ENCODE data around the gene BAZ1B. TPM values are rescaled to one million over a fixed set of nuclear protein-coding genes. Genes with fewer than 3 reads are reported as not detected.
"Not testable (repeated sequence)": the region's sequence is repeated elsewhere in the genome, so short reads cannot be mapped to it uniquely, and the experiment has no call there.

The BAZ1B gene
- total RNA-seq, 1 experiment from 2014 or later = 70.7 TPM

DNA sequence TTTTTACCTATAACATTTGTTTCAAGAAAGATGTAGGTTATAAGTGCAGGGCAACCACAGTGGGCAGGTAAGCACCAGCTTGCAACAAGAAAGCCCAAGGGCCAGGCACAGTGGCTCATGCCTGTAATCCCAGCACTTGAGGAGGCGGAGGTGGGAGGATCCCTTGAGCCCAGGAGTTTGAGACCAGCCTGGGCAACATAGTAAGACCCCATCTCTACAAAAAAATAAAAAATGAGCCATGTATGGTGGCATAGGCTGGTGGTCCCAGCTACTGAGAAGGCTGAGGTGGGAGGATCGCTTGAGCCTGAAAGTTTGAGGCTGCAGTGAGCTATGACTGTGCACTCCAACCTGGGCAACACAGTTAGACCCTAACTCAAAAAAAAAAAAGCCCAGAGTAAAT, 22.6 kb upstream of the BAZ1B start:
- no peak for DNase-seq (ENCODE audit: low read depth)

DNA sequence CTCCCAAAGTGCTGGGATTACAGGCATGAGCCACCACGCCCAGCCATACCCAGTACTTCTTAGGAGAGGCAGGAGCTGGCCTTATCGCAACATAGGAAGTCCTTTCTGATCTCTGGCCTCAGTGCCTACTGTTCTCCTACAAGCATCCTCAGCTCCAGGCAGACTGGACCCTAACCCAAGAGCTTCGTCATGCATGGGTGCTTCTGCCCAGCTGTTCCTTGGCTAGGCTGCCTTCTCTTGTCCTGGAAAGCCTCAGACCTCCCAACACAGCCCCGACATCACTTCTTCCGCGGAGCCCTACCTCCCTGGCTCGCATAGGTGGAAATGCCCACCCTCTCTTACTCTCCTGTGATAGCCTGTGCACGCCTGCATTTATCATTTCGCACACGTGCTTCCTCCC, 19.6 kb upstream of the BAZ1B start:
- DNase-seq (ENCODE audit: low read depth) = no peak

- no peak for DNase-seq (ENCODE audit: low read depth)
Observed at GRCh38 chr7:73539709-73540108, 17.6 kb upstream of the BAZ1B start.

- not testable (repeated sequence) for DNase-seq (ENCODE audit: low read depth)
Observed at GRCh38 chr7:73538510-73538909, 16.4 kb upstream of the BAZ1B start.

- no peak for DNase-seq (ENCODE audit: low read depth)
Observed at GRCh38 chr7:73537051-73537450, 15.0 kb upstream of the BAZ1B start.

- no peak for DNase-seq (ENCODE audit: low read depth)
Observed at GRCh38 chr7:73536479-73536878, 14.4 kb upstream of the BAZ1B start.

DNA sequence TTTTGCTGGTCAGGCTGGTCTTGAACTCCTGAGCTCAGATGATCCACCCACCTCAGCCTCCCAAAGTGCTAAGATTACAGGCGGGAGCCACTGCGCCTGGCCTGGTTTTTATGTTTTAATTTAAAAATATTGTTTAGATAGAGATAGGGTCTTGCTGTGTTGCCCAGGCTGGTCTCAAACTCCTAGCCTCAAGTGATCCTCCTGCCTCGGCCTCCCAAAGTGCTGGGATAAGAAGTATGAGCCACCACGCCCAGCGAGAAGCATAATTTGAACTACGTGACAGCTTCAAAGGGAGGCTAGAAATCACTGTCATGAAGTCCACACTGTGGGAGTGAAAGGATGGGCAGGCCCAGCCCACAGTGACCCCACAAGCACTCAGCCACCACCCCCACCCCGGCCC, 13.8 kb upstream of the BAZ1B start:
- DNase-seq (ENCODE audit: low read depth) = not testable (repeated sequence)

- no peak for DNase-seq (ENCODE audit: low read depth)
Observed at GRCh38 chr7:73533742-73534141, 11.6 kb upstream of the BAZ1B start.

DNA sequence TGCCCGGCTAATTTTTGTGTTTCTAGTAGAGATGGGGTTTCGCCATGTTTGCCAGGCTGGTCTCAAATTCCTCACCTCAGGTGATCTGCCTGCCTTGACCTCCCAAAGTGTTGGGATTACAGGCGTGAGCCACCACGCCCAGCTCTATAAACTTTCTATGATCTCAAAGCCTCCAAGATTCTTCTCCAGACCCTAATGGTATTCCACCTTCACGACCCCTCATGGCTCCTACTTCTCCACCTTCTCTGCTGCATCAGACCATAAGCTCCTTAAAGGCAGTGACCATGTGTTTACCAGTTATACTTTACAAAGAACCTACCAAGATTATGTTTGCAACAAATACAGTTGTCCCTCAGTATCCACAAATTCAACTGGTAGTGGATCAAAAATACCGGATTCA, 10.1 kb upstream of the BAZ1B start:
- DNase-seq (ENCODE audit: low read depth) = no peak

GRCh38 chr7:73530800-73531199, 8.7 kb upstream of the BAZ1B start:
- DNase-seq (ENCODE audit: low read depth) = no peak

DNA sequence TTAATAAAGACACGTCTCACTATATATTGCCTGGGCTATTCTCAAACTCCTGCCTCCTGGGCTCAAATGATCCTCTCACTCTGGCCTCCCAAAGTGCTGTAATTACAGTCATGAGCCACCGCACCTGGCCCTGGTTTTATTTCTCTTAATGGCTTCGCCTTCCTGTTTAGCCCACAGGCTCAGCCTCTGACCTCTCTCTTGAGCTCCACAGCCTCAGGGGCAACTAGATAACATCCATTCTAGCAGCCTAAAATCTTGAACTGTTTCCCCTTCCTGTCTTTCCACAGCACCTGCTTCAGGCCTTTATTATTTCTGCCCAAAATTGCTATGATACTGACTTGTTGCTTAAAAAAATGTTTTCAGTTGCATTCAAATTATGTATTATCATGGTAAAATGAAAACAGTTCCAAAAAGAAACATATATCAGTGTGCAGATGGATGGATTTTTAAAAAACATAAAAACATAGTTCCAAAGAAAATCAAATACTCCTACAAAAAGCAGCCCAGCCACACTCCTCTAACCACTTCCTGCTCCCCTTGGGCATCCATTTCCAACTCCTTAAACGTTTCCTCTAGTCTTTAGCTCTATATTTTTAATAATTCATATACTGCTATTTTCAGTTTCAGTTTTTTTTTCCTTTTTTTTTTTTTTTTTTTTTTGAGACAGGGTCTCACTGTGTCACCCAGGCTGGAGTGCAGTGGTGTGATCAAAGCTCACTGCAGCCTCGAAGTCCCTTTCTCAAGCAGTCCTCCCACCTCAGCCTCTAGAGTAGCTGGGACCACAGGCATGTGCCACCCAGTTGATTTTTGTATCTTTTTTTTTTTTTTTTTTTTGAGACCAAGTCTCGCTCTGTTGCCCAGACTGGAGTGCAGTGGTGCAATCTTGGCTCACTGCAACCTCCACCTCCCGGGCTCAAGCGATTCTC, 5.1 kb upstream of the BAZ1B start:
- DNase-seq (ENCODE audit: low read depth) = no peak

GRCh38 chr7:73526158-73526494, 4.0 kb upstream of the BAZ1B start:
- DNase-seq (ENCODE audit: low read depth) = not testable (repeated sequence)

- DNase-seq (ENCODE audit: low read depth) = peak; percentile 20
Observed at GRCh38 chr7:73521636-73522104, 423 bp downstream of the BAZ1B start.

- no peak for DNase-seq (ENCODE audit: low read depth)
Observed at GRCh38 chr7:73520673-73521635, 1.1 kb downstream of the BAZ1B start.

- DNase-seq (ENCODE audit: low read depth) = peak; percentile 20
Observed at GRCh38 chr7:73519867-73520672, 2.0 kb downstream of the BAZ1B start.

GRCh38 chr7:73518470-73518869, 3.6 kb downstream of the BAZ1B start:
- no peak for DNase-seq (ENCODE audit: low read depth)

GRCh38 chr7:73517241-73517995, 4.7 kb downstream of the BAZ1B start:
- no peak for DNase-seq (ENCODE audit: low read depth)

GRCh38 chr7:73515178-73515577, 6.9 kb downstream of the BAZ1B start:
- no peak for DNase-seq (ENCODE audit: low read depth)

DNA sequence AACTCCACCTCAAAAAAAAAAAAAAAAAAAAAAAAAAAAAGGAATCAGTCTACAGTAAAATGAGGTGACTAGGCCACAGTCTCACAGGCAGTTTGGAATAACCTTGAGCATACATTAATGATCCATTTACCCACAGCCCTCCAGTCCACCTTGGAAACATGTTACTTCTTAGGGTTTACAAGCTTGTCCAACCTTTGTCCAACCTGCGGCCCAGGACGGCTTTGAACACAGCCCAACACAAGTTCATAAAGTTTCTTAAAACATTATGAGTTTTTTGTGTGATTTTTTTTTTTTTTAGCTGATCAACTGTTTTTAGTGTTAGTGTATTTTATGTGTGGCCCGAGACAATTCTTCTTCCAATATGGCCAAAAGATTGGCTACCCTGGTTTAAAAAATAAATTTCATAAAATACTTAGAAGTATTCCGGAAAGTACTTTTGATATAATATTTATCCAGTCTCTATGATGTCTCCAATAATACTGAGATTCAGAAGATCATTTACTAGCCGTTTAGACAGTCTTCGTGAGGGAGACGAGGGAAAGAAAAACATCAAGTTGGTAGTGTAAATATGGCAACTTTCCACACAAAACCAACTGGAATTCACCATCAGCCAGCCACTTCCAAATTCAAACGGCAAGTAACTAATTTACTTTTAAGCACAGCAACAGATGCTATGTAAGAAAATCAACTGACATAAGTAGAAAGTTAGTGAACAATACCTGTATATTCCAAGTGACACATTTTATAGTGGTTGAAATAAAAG, 9.9 kb downstream of the BAZ1B start:
- DNase-seq (ENCODE audit: low read depth) = no peak

DNA sequence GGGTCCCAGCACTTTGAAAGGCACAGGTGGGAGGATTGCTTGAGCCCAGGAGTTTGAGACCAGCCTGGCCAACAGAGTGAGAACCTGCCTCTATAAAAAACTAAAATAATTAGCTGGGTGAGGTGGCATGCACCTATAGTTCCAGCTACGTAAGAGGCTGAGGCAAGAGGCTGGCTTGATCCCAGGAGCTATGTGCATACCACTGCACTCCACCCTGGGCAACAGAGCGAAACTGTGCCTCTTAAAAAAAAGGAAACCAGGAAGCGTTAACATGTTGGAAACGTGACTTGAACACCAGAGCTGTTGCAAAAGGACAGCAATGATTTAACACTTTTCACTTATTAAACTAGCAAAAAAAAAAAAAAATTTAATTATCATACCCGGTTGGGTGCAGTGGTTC, 12.6 kb downstream of the BAZ1B start:
- DNase-seq (ENCODE audit: low read depth) = no peak
